Activated naive CD4-positive, alpha-beta T cell treated with anti-CD3 and anti-CD28 coated beads for 36 hours (primary cell): ENCODE measurements around the gene GABRE. TPM values are rescaled to one million over a fixed set of nuclear protein-coding genes. Genes with fewer than 3 reads are reported as not detected.

ENCODE experiments used
- CTCF ChIA-PET: fragments of 350-600 bp; sonication (Branson Sonifier 250); formaldehyde crosslinking; loops from one replicate; lab custom pipeline; 2021; ENCODE audit warnings: antibody characterized with exemption; lab: Charles Lee
- DNase-seq: peaks from one replicate; pipeline ENCODE4 v3.0.0-alpha.2; 2020
- H3K27ac Mint-ChIP-seq: one replicate; pipeline ENCODE4 v1.8.0; 2021; ENCODE audit warnings: mild to moderate bottlenecking, mixed read lengths
- H3K27me3 Mint-ChIP-seq: one replicate; pipeline ENCODE4 v1.8.0; 2021; ENCODE audit warnings: low read depth, mixed read lengths
- H3K36me3 Mint-ChIP-seq: one replicate; pipeline ENCODE4 v1.8.0; 2021; ENCODE audit warnings: low read depth, mixed read lengths
- H3K4me1 Mint-ChIP-seq: one replicate; pipeline ENCODE4 v1.8.0; 2021; ENCODE audit warnings: low read depth, mixed read lengths
- H3K4me3 Mint-ChIP-seq: one replicate; pipeline ENCODE4 v1.8.0; 2021; ENCODE audit warnings: mild to moderate bottlenecking, moderate library complexity, mixed read lengths
- H3K9me3 Mint-ChIP-seq: one replicate; pipeline ENCODE4 v1.8.0; 2021; ENCODE audit warnings: mixed read lengths
- intact Hi-C: fragments of 100-400 bp; cut with micrococcal nuclease; formaldehyde crosslinking; loops from one replicate; pipeline ENCODE4 v1.15.1; 2023
- microRNA-seq: library from miRNA; unstranded; fragments of <30 nt; microRNA quantifications from one replicate; pipeline ENCODE4 v1.2.0, GENCODE V29; 2022; ENCODE audit warnings: borderline microRNAs expressed, borderline replicate concordance
- total RNA-seq, 2 experiments: library from RNA; stranded (reverse); gene quantifications; one replicate each; pipeline ENCODE4 v1.2.3, GENCODE V29; 2021

The GABRE gene
- total RNA-seq, 2 experiments from 2014 or later = not detected

- Mint-ChIP-seq H3K4me1 (no peaks in the 10 kb centered on the region), H3K27ac (no peak overlapping the region), H3K36me3 (no peaks in the 10 kb centered on the region), H3K9me3 (no peaks in the 10 kb centered on the region), H3K27me3 (no peaks in the 10 kb centered on the region), H3K4me3 (no peak overlapping the region)
- DNase-seq = no peak
- intact Hi-C loops = no loop called here
- CTCF ChIA-PET = no interaction called here
Measured at GRCh38 chrX:151904989-151905388, 69.5 kb downstream of the GABRE start.

Small RNA genes lying within 50 kb of the gene (microRNA-seq; reads per million reads assigned to microRNA genes)
- gene MIR224 (not detected), gene MIR452 (not detected)

Other genes starting within 250 kb of the GABRE start
- gene CNGA2, start 239.9 kb downstream of the GABRE start, total RNA-seq = not detected
- not detected for gene MAGEA4, start 61.8 kb downstream of the GABRE start, total RNA-seq
- not detected for gene MAGEA10, start 163.9 kb upstream of the GABRE start, total RNA-seq